HCT116 (cell line): ENCODE data around the gene GALNT17.

Source experiments
- CBX3 ChIP-seq: IDR thresholded peaks from 2 replicates; pipeline ENCODE4 v1.6.1; 2012; ENCODE audit warnings: low read depth
- EZH2 ChIP-seq: fragments of 200-600 bp; sonication (generic); IDR thresholded peaks from 2 replicates; pipeline ENCODE4 v1.6.1; 2017; ENCODE audit warnings: antibody characterized with exemption, mixed run types
- EZH2phosphoT487 ChIP-seq: fragments of 200-600 bp; IDR thresholded peaks from 2 replicates; pipeline ENCODE4 v1.6.1; 2018; ENCODE audit warnings: antibody characterized with exemption, borderline replicate concordance
- POLR2A ChIP-seq: IDR thresholded peaks from 2 replicates; pipeline ENCODE4 v1.7.0; 2011; ENCODE audit warnings: borderline replicate concordance; ENCODE audit not compliant: insufficient read depth, insufficient read length; ENCODE audit errors: extremely low read depth
- POLR2AphosphoS5 ChIP-seq: IDR thresholded peaks from 2 replicates; pipeline ENCODE4 v1.6.1; 2011; ENCODE audit warnings: mild to moderate bottlenecking, low read depth, low read length, moderate library complexity
- RAD21 ChIP-seq: IDR thresholded peaks from 2 replicates; pipeline ENCODE4 v1.6.1; 2012; ENCODE audit warnings: low read depth, mild to moderate bottlenecking
- REST ChIP-seq: IDR thresholded peaks from 2 replicates; pipeline ENCODE4 v1.6.1; 2012; ENCODE audit warnings: low read depth
- SIN3A ChIP-seq: IDR thresholded peaks from 2 replicates; pipeline ENCODE4 v1.6.1; 2012; ENCODE audit warnings: low read depth
- ZNF274 ChIP-seq: fragments of 200-500 bp; sonication (Bioruptor generic); IDR thresholded peaks from 2 replicates; pipeline ENCODE4 v1.6.1; 2014; ENCODE audit warnings: mild to moderate bottlenecking, low read depth, low read length, inconsistent platforms
- TF ChIP-seq, protein P1 (sequence below), 3 experiments: fragments of 200-600 bp in 1 of 3; sonication (generic) in 1 of 3; IDR thresholded peaks in 2 of 3; conservative IDR thresholded peaks in 1 of 3; 2 replicates each; pipeline ENCODE4 v1.5.1; 2012 to 2017; ENCODE audit warnings: low read depth in 2 of 3, low read length in 2 of 3, antibody characterized with exemption in 1 of 3, borderline replicate concordance in 1 of 3, control low read depth in 1 of 3, mild to moderate bottlenecking in 1 of 3, mixed read lengths in 1 of 3, mixed run types in 1 of 3, moderate library complexity in 1 of 3; ENCODE audit not compliant: insufficient read depth in 1 of 3
- TF ChIP-seq, protein P2 (sequence below): IDR thresholded peaks from 2 replicates; pipeline ENCODE4 v1.6.1; 2011; ENCODE audit warnings: mild to moderate bottlenecking, low read length, moderate library complexity; ENCODE audit not compliant: insufficient replicate concordance; ENCODE audit errors: extremely low read depth

GRCh38 chr7:71594736-71595135 is 462.8 kb downstream of the GALNT17 start:
- TF ChIP-seq, protein P1, sequence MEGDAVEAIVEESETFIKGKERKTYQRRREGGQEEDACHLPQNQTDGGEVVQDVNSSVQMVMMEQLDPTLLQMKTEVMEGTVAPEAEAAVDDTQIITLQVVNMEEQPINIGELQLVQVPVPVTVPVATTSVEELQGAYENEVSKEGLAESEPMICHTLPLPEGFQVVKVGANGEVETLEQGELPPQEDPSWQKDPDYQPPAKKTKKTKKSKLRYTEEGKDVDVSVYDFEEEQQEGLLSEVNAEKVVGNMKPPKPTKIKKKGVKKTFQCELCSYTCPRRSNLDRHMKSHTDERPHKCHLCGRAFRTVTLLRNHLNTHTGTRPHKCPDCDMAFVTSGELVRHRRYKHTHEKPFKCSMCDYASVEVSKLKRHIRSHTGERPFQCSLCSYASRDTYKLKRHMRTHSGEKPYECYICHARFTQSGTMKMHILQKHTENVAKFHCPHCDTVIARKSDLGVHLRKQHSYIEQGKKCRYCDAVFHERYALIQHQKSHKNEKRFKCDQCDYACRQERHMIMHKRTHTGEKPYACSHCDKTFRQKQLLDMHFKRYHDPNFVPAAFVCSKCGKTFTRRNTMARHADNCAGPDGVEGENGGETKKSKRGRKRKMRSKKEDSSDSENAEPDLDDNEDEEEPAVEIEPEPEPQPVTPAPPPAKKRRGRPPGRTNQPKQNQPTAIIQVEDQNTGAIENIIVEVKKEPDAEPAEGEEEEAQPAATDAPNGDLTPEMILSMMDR (IDR thresholded peaks at IDR 0.05 in 2 of 3, conservative IDR thresholded peaks at IDR 0.05 in 1 of 3; ENCODE audit: borderline replicate concordance in 1 of 3, insufficient read depth in 1 of 3, low read depth in 2 of 3, low read length in 2 of 3) = no peak
- TF ChIP-seq POLR2AphosphoS5 = no peak
- TF ChIP-seq SIN3A = no peak
- no peak for TF ChIP-seq EZH2
- no peak for TF ChIP-seq POLR2A
- TF ChIP-seq REST = no peak
- no peak for TF ChIP-seq RAD21
- no peak for TF ChIP-seq CBX3
- TF ChIP-seq ZNF274 = no peak
- no peak for TF ChIP-seq EZH2phosphoT487
- TF ChIP-seq, protein P2, sequence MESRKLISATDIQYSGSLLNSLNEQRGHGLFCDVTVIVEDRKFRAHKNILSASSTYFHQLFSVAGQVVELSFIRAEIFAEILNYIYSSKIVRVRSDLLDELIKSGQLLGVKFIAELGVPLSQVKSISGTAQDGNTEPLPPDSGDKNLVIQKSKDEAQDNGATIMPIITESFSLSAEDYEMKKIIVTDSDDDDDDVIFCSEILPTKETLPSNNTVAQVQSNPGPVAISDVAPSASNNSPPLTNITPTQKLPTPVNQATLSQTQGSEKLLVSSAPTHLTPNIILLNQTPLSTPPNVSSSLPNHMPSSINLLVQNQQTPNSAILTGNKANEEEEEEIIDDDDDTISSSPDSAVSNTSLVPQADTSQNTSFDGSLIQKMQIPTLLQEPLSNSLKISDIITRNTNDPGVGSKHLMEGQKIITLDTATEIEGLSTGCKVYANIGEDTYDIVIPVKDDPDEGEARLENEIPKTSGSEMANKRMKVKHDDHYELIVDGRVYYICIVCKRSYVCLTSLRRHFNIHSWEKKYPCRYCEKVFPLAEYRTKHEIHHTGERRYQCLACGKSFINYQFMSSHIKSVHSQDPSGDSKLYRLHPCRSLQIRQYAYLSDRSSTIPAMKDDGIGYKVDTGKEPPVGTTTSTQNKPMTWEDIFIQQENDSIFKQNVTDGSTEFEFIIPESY = no peak
